ENCODE results near the gene EYS.

- TF ChIP-seq POLR2A (conservative IDR thresholded peaks at IDR 0.05) (no peak), NFIC (IDR thresholded peaks at IDR 0.05) (no peak)
Measured at GRCh38 chr6:64848467-64848866, 858.6 kb downstream of the EYS start.
